Astrocyte of the cerebellum (primary cell): ENCODE data around the gene LRCH1.

Experiments used
- DNase-seq: peaks from one replicate; pipeline ENCODE4 v3.0.0-alpha.2; 2011; ENCODE audit warnings: low read depth
- H3K4me3 ChIP-seq: 2 replicates; pipeline ENCODE4 v1.5.1; 2011; ENCODE audit warnings: mild to moderate bottlenecking, low read depth, low read length, moderate library complexity
- CTCF ChIP-seq: IDR thresholded peaks from 2 replicates; pipeline ENCODE4 v1.5.1; 2012; ENCODE audit warnings: low read length, low read depth, moderate library complexity, mild to moderate bottlenecking; ENCODE audit errors: missing control alignments
- in situ Hi-C: cut with HindIII; loops from 2 replicates; pipeline ENCODE4 v1.10.0; 2017; ENCODE audit warnings: low sequenced_read_pairs

The LRCH1 gene

GRCh38 chr13:46535002-46535401 is 18.0 kb upstream of the LRCH1 start:
- in situ Hi-C loops, result no loop called here
- TF ChIP-seq CTCF, result no peak
- no peak overlapping the region for H3K4me3 ChIP-seq

GRCh38 chr13:46535825-46536224 is 17.1 kb upstream of the LRCH1 start:
- in situ Hi-C loops, result no loop called here
- no peak for TF ChIP-seq CTCF
- no peak overlapping the region for H3K4me3 ChIP-seq
- DNase-seq, result no peak

More at GRCh38 chr13:46535002-46535401, 18.0 kb upstream of the LRCH1 start:
- no peak for DNase-seq

- in situ Hi-C loops, result no loop called here
- no peak overlapping the region for H3K4me3 ChIP-seq
- no peak for TF ChIP-seq CTCF
- no peak for DNase-seq
Observed at GRCh38 chr13:46536341-46536740, 16.6 kb upstream of the LRCH1 start.

- no peak for DNase-seq
- no peak overlapping the region for H3K4me3 ChIP-seq
- TF ChIP-seq CTCF, result no peak
- in situ Hi-C loops, result no loop called here
Observed at GRCh38 chr13:46539231-46539630, 13.7 kb upstream of the LRCH1 start.

- no peak for DNase-seq
- in situ Hi-C loops, result no loop called here
- no peak overlapping the region for H3K4me3 ChIP-seq
- TF ChIP-seq CTCF, result no peak
Observed at GRCh38 chr13:46541210-46541609, 11.8 kb upstream of the LRCH1 start.

- TF ChIP-seq CTCF, result no peak
- DNase-seq, result no peak
- in situ Hi-C loops, result no loop called here
- H3K4me3 ChIP-seq, result no peak overlapping the region
Observed at GRCh38 chr13:46542833-46543232, 10.1 kb upstream of the LRCH1 start.

GRCh38 chr13:46543287-46543686 is 9.7 kb upstream of the LRCH1 start:
- in situ Hi-C loops, result no loop called here
- no peak for TF ChIP-seq CTCF
- no peak overlapping the region for H3K4me3 ChIP-seq
- DNase-seq, result no peak
